NK-92 (cell line): ENCODE measurements around the gene OR52N2.

Source experiments
- DNase-seq: peaks from one replicate; lab custom pipeline; 2025; ENCODE audit not compliant: unreplicated experiment; lab: John Stamatoyannopoulos, UW

Gene OR52N2

DNA sequence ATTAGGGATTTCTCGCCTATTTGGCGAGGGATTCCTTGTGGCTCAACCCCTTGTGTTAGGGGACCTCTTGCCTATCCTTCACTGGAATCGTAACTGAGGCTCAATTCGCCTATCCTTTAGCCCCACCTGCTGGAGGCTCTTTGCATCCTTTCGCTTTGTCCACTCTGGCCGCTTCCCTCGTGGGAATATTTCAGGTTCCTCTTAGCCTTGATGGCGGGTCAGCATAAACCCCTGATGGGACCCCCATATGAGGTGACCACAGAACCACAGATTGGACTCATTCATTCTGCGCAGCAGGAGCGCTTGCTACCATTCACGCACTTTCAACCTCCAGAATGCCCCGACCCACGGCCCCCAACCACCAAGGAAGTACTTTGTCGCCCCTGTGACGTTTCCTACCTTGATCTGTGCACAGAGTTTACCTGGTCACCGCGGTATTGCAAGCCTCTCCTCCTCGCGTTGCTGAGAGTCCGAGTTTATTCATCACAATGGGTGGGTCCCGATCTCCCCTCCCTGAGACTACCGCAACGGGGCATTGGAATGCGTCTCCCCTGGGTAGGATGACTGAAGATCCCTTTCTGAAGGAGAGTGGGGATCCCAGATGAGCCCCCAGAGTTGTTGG is at the start of gene OR52N2:
Gene OR52N2, plus strand, starts transcription at position 425 of the 622 bp plus-strand sequence. CDS start 11,412 bp downstream, outside the sequence.
- DNase-seq = no peak

GRCh38 chr11:5767056-5767455 is 41.7 kb upstream of the OR52N2 start:
- DNase-seq = no peak

DNA sequence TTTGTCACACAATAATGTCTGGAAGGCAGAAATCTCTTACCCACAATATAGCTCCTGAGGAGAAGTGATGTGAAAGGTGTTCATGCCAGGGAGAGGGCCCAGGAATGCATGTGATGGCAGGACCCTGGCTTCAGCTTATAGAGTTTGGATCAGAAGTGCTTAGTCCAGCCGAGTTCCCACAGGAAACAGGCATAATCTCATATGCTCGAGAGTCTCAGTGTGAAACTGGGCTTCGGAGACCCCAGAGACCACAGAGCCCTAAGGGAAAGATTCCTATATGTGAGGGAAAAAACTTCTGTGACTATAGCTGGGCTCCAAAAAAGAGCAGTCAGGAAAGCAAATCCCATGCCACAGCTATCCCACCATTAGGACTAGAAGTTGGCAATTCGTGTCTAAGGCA is 25.5 kb upstream of the OR52N2 start, which contains the start of gene OR52N5:
Gene OR52N5, minus strand, starts transcription at position 101 of the 400 bp plus-strand sequence. CDS start 4,721 bp downstream, outside the sequence.
- DNase-seq = no peak

- DNase-seq = no peak
Measured at GRCh38 chr11:5791165-5791564, 17.6 kb upstream of the OR52N2 start, which contains the start of gene OR52N1. Gene OR52N1 (minus strand): TSS chr11:5791265. CDS start chr11:5788816, 2,449 bp downstream.

GRCh38 chr11:5796541-5796940 is 12.2 kb upstream of the OR52N2 start:
- no peak for DNase-seq

GRCh38 chr11:5803982-5804381 is 4.7 kb upstream of the OR52N2 start:
- no peak for DNase-seq

DNA sequence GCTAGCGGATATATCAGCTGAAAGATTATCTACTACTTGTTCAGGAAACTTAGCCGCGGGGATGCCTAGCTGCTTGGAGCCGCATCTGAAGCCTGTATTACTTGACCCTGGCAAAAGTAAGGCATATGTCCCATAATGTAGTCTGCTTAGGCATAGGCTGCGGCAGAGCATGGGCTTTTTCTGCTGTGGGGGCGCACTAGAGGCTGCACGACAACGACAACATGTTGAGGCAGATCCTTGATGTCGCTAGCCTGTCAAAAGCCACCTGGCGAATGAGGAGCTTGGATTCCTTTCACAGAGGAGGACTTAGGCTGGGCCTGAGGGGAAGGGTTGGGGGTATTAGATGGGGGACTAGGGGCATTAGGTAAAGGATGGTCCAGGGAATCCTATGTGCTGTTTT is 1.1 kb upstream of the OR52N2 start:
- no peak for DNase-seq

- no peak for DNase-seq
Measured at GRCh38 chr11:5809122-5809519, 397 bp downstream of the OR52N2 start.

DNA sequence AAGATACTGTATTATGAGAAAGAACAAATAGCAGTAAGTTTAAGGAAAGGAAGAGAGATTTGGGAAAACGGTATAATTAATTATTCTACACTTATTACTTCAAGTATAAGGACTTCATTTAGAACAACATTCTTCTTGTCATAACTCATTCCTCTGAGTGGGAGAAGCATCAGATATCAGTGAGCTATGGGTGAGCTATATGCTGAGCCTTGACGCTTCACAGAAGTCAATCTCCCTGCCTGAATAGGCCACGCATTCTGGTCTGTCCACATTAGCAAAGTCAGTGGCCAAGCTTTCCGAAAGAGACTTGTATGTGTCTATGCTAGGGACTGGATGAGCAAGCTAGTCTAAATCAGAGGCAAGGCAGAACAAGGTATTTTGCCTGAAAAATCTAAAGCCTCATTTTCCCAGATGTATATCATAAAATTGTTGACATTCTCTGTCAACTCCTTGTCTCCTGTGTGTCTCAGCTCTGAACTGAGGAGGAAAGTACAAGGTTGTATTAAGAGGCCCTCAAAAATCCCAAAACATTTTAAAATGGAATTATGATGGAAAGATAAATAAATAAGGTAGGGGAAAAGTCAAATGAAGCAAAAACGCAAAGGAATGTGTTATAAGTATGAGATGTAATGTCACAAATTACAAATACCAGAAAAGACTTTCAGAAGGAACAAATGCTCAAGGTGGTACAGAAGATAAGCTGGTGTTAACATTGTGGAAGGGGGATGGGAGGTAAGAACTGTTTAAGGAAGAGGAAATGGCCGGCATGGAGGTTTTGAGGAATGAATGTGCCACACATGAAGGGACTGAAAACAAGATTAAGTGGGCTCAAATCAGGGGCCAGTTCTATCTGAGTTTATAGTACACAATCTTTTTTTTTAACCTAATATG is 1.4 kb downstream of the OR52N2 start:
- DNase-seq = no peak

- no peak for DNase-seq
Measured at GRCh38 chr11:5815534-5815933, 6.8 kb downstream of the OR52N2 start.

GRCh38 chr11:5818245-5818886 is 9.6 kb downstream of the OR52N2 start:
- DNase-seq = no peak

GRCh38 chr11:5831196-5831829 is 22.6 kb downstream of the OR52N2 start:
- no peak for DNase-seq

- no peak for DNase-seq
Measured at GRCh38 chr11:5833446-5833845, 24.7 kb downstream of the OR52N2 start.

GRCh38 chr11:5837695-5838094 is 29.0 kb downstream of the OR52N2 start:
- no peak for DNase-seq

- no peak for DNase-seq
Measured at GRCh38 chr11:5841797-5842196, 33.1 kb downstream of the OR52N2 start, which contains the start of gene OR52E6. Gene OR52E6 (minus strand): TSS chr11:5841897. CDS start chr11:5841897, 0 bp downstream.

DNA sequence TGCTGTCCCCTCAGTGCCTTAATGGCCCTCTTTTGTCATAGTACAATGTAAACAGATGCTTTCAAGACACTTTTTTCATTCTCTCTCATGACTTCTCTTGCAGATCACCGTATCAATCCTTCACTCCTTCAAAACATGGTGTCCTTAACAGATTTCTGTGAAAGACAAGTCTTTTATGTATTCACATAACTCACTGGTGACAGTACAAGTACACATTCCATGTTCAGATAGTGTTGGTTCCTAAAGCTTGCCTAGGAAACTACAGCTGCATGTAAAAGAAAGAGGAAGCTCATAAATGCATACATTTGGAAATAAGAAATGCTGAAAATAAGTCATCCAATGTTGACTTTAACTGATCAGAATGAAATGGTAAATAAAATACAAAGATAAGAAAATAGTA is 38.0 kb downstream of the OR52N2 start:
- no peak for DNase-seq

- no peak for DNase-seq
Measured at GRCh38 chr11:5847711-5848110, 39.0 kb downstream of the OR52N2 start.

DNA sequence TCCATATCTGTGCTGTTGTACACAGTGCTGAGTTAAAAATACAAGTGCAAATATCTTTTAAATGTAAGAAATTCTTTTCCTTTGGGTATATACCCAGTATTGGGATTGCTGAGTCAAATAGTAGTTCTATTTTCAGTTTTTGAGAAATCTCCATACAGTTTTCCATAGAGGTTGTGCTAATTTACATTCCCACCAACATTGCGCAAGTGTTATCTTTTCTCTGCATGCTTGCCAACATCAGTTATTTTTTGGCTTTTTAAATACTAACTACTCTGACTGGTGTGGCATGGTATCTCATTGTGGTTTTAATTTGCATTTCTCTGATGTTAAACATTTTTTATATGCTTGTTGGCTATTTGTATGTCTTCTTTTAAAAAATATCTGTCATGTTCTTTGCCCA is 42.3 kb downstream of the OR52N2 start:
- no peak for DNase-seq

GRCh38 chr11:5857590-5857989 is 48.9 kb downstream of the OR52N2 start, which contains the start of gene OR52E8:
Gene OR52E8 (minus strand): TSS chr11:5857690. CDS start chr11:5857690, 0 bp downstream.
- no peak for DNase-seq

DNA sequence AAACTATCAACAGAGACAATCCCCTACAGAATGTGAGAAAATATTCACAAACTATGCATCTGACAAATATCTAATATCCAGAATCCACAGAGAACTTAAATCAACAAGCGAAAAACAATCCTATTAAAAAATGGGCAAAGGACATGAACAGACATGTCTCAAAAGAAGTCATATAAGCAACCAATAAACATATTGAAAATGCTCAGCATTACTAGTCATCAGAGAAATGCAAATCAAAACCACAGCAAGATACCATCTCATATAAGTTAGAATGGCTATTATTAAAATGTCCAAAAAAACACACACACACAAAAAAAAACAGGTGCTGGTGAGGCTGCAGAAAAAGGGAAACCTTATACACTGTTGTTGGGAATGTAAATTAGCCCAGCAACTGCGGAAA is 57.1 kb downstream of the OR52N2 start:
- DNase-seq = no peak
